ENCODE data around the gene UAP1L1.
A peak's percentile ranks its signal among the peaks of the same experiment; 100 is the strongest.
"Not testable (repeated sequence)": the region's sequence is repeated elsewhere in the genome, so short reads cannot be mapped to it uniquely, and the experiment has no call there.

Gene UAP1L1

DNA sequence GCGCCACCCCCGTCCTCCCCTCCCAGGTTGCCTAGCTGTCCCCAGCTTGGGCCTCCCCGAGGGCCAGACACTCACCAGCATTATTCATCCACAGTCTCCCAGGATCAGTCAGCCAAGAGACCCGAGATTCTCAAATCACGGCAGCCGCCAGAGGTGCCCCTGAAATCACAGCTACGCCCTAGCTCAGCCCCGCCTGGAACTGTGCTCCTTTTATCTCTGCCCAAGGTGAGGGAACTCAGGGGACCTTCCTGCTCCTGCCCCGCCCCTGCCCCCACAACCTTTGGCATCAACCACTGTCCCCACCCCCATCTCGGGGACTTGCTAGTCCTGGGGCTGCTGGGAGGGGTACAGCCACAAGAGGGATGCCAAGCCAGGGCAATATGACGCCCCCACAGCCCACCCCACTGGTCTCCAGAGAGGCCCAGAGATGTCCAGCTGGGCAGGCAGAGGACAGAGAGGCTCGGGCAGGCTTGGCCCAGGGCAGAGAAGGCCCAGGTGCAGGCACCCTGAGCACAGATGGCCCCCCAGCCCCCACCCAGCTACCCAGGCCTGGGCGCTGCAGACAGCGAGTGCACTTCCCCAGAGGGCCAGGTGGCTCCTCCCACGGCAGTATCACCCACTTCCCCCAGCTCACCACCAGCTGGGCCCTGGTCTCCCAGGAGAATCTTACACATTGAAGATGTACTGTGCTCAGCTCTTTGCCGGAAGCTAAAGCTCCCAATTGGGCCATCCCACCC, 45.2 kb upstream of the UAP1L1 start, which contains the start of gene FUT7:
Gene FUT7 (minus strand): TSS at position 185 of the 737 bp plus-strand sequence. CDS start 97 bp downstream, at position 88.
- in situ Hi-C loops (cut with MboI; ENCODE audit: low sequenced_read_pairs, unreplicated experiment): loop anchor here (10.0 kb wide), 1 partner anchor 257 kb away; no protein-coding TSS in a partner anchor
- TF ChIP-seq, protein P1, sequence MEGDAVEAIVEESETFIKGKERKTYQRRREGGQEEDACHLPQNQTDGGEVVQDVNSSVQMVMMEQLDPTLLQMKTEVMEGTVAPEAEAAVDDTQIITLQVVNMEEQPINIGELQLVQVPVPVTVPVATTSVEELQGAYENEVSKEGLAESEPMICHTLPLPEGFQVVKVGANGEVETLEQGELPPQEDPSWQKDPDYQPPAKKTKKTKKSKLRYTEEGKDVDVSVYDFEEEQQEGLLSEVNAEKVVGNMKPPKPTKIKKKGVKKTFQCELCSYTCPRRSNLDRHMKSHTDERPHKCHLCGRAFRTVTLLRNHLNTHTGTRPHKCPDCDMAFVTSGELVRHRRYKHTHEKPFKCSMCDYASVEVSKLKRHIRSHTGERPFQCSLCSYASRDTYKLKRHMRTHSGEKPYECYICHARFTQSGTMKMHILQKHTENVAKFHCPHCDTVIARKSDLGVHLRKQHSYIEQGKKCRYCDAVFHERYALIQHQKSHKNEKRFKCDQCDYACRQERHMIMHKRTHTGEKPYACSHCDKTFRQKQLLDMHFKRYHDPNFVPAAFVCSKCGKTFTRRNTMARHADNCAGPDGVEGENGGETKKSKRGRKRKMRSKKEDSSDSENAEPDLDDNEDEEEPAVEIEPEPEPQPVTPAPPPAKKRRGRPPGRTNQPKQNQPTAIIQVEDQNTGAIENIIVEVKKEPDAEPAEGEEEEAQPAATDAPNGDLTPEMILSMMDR (IDR thresholded peaks at IDR 0.05; ENCODE audit: borderline replicate concordance, control extremely low read depth, extremely low read depth, insufficient read depth, missing control alignments): no peak
- DNase-seq (ENCODE audit: low spot score): no peak

DNA sequence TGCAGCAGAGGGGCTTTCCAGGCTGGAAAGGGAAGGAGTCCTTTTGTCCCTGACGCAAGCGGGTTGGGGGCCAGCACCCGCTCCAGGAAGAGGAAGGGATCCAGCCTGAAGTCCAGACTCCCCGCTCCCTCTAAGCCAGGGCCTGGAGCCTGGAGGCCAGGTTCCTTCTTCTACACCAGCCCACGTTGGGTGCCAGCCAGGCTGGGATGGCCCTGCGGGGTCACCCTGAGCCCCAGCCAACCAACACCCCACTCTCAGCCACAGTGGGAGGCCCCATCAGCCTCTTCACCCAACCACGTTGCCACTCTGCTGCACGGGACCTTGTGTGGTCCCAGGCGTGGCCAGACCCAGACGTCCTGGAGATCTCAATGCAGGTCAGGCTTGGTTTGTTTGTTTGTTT, 44.5 kb upstream of the UAP1L1 start:
- TF ChIP-seq, protein P1 (IDR thresholded peaks at IDR 0.05; ENCODE audit: borderline replicate concordance, control extremely low read depth, extremely low read depth, insufficient read depth, missing control alignments): no peak
- in situ Hi-C loops (cut with MboI; ENCODE audit: low sequenced_read_pairs, unreplicated experiment): loop anchor here (10.0 kb wide), 1 partner anchor 258 kb away; no protein-coding TSS in a partner anchor
- DNase-seq (ENCODE audit: low spot score): no peak

DNA sequence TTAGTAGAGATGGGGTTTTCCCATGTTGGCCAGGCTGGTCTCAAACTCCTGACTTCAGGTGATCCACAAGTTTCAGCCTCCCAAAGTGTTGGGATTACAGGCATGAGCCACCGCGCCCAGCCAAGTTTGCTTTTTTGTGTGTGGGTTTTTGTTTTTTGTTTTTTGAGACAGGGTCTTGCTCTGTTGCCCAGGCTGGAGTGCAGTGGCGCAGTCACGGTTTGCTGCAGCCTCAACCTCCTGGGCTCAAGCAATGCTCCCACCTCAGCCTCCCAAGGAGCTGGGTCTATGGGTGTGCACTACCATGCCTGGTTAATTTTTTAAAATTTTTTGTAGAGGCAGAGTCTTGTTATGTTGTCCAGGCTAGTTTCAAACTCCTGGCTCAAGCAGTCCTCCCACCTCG, 43.8 kb upstream of the UAP1L1 start:
- in situ Hi-C loops (cut with MboI; ENCODE audit: low sequenced_read_pairs, unreplicated experiment): loop anchor here (10.0 kb wide), 1 partner anchor 259 kb away; no protein-coding TSS in a partner anchor
- not testable (repeated sequence) for DNase-seq (ENCODE audit: low spot score)

DNA sequence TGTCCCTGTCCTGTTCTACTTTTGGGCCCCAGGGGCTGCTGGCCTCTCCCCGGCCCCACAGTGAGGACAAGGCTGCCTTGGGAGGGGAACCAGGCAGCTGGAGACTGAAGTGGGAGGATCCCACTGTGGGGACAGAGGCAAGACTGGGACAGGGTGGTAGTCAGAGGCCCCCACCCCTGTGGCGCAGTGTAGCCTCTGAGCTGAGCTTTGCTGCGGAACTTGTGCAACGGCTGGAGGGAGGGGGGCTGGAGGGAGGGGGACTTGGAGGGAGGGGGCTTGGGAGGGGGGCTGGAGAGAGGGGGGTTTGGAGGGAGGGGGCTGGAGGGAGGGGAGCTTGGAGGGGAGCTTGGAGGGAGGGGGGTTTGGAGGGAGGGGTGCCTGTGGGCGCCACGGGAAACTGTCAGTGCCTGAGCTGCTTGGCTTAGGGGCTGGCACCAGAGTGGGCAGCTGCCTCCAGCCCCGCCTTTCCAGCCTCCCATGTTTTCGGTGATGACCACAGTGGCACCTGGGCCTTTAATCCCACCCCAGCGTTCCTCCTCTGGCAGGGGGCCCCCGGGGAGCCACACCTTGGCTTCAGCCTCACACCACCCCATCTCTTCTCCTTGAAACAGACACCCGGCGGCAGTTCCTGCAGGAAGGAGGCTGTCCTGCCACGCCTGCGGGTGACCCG, 43.1 kb upstream of the UAP1L1 start:
- in situ Hi-C loops (cut with MboI; ENCODE audit: low sequenced_read_pairs, unreplicated experiment): loop anchor here (10.0 kb wide), 1 partner anchor 259 kb away; no protein-coding TSS in a partner anchor
- TF ChIP-seq, protein P1 (IDR thresholded peaks at IDR 0.05; ENCODE audit: borderline replicate concordance, control extremely low read depth, extremely low read depth, insufficient read depth, missing control alignments): no peak
- DNase-seq (ENCODE audit: low spot score): no peak

DNA sequence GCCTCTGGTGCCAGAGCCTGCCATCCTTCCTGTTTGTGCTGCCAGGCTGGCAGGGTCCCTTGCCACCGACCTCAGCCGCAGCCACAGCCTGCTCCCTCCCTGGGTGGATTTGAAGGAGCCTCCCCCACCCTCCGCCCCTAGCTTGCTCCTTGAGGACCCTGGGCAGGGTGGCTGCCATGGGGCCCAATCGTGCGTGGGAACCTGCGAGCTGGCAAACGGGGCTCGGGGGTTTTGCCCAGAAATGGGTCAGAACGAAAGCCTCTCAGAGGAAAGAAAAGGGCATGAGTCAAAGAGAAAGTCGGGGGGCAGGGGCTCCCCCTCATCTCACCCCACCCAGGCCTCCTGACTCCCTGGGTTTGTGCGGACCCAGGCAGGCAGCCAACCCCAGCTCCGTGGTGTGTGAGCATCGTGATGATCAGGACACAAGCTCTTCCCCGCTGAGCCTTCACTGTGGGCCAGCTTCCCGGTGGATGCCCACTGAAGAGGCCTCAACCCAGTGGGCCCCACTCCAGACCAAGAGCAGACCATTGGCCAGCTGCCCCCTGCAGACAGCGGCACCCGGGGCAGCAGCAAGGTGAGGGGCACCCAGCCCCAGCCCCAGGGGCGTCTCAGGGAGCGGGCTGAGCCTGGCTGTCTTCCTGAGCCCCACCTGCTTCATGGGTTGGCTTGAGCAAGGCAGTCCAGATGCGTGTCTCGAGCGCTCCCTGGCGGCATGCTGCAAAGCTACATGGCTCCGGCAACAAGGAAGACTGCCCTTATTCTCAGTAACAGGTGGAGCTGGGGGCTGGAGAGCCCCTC, 42.4 kb upstream of the UAP1L1 start:
- peak; percentile 95 for DNase-seq (ENCODE audit: low spot score)
- in situ Hi-C loops (cut with MboI; ENCODE audit: low sequenced_read_pairs, unreplicated experiment): loop anchor here (10.0 kb wide), 1 partner anchor 260 kb away; no protein-coding TSS in a partner anchor
- TF ChIP-seq, protein P1 (IDR thresholded peaks at IDR 0.05; ENCODE audit: borderline replicate concordance, control extremely low read depth, extremely low read depth, insufficient read depth, missing control alignments): peak; percentile 99

DNA sequence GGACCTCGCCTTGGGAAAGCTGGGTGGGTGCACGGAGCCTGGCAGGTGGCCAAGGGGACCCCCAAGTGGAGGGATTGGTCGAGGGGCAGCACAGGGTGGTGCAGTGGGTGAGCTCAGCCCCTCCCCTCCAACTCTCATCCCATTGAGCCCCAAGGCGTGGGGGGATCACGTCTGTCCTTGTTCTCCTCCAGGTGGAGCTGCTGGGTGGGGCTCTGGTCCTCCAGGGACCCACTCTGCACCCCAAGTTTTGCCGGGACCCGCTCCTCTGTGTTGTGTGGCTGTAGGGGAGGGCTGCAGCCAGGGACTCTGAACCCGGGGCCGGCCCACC, 41.8 kb upstream of the UAP1L1 start:
- TF ChIP-seq, protein P1 (IDR thresholded peaks at IDR 0.05; ENCODE audit: borderline replicate concordance, control extremely low read depth, extremely low read depth, insufficient read depth, missing control alignments): no peak
- in situ Hi-C loops (cut with MboI; ENCODE audit: low sequenced_read_pairs, unreplicated experiment): loop anchor here (10.0 kb wide), 1 partner anchor 261 kb away; no protein-coding TSS in a partner anchor
- DNase-seq (ENCODE audit: low spot score): no peak
